GM12864 (cell line): ENCODE measurements around the gene BEND7.

ENCODE experiments used
- DNase-seq: peaks from one replicate; pipeline ENCODE4 v3.0.0-alpha.2; 2011; ENCODE audit warnings: low read depth
- H3K4me3 ChIP-seq: 2 replicates; pipeline ENCODE4 v1.5.1; 2011; ENCODE audit warnings: mild to moderate bottlenecking, low read depth, low read length, control low read depth
- TF ChIP-seq, protein P1 (sequence below): IDR thresholded peaks from 2 replicates; pipeline ENCODE4 v1.5.1; 2011; ENCODE audit warnings: low read depth, mild to moderate bottlenecking, moderate library complexity, low read length, control low read depth, inconsistent platforms; ENCODE audit errors: missing control alignments

The BEND7 gene

DNA sequence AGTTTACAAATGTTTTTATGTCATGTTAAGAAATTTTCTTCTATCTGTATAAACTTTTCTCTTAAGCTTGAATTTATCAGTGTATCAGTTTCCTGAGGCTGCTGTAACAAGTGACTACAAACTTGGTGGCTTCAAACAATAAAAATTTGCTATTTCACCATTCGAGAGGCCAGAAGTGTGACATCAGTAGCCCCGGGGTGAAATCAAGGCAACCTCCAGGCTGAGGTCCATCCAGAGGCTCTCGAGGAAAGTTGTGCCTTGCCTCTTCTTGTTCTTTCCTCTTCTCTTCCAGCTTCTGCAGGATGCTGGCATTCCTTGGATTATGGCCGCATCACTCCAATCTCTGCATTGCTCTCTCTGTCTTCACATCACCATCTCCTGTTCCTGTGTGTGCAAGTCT is 6.5 kb upstream of the BEND7 start:
- DNase-seq: no peak
- TF ChIP-seq, protein P1, sequence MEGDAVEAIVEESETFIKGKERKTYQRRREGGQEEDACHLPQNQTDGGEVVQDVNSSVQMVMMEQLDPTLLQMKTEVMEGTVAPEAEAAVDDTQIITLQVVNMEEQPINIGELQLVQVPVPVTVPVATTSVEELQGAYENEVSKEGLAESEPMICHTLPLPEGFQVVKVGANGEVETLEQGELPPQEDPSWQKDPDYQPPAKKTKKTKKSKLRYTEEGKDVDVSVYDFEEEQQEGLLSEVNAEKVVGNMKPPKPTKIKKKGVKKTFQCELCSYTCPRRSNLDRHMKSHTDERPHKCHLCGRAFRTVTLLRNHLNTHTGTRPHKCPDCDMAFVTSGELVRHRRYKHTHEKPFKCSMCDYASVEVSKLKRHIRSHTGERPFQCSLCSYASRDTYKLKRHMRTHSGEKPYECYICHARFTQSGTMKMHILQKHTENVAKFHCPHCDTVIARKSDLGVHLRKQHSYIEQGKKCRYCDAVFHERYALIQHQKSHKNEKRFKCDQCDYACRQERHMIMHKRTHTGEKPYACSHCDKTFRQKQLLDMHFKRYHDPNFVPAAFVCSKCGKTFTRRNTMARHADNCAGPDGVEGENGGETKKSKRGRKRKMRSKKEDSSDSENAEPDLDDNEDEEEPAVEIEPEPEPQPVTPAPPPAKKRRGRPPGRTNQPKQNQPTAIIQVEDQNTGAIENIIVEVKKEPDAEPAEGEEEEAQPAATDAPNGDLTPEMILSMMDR: no peak
- no peak overlapping the region for H3K4me3 ChIP-seq

DNA sequence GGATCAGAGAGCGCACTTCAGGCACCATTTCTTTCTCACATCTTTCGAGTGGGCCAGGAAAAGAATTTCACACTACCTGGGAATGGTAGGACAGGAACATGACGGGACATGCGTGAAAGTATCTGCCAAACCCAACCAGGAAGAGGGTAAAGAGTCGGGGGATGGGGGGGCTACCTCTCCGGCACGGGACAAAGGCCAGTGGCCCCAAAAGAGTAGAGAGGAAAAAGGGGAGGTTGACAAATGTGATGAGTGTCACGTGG is 830 bp upstream of the BEND7 start:
- TF ChIP-seq, protein P1: no peak
- DNase-seq: no peak
- no peak overlapping the region for H3K4me3 ChIP-seq

DNA sequence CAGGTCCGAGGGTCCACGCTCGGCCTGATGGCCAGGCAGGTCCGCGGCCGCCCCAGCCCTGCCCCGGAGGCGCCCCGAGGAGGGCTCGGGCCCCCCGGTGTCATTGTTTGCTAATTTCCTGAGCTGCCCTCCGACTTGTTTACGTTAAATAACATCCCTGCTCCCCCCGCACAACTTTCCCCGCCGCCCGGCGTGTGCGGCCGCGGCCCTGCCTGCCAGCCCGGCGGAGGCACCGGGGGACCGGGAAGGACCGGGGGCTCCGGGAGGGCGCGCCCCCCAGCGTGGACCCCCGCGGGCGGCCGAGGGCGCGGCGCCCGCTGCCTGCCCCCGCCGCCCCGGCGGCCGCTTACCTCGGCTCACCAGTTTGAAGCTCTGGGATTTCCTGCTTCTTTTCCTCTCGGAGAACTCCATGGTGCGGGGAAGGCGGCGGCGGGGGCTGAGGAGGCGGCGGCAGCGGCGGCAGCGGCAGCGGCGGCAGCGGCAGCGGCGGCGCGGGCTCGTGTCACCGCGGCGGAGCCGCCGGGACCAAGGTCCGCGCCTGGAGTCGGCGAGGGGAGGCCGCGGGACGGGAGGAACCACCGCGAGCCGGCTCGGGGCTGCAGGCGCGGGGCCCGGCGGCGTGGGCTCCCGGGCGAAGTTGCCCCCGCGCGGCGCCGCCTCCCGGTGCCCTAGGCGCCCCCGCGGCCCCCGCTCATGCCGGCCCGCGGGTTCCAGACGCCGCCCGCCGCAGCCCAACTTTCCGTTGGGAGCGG is 515 bp downstream of the BEND7 start:
- TF ChIP-seq, protein P1: no peak
- no peak for DNase-seq
- H3K4me3 ChIP-seq: no peak overlapping the region

DNA sequence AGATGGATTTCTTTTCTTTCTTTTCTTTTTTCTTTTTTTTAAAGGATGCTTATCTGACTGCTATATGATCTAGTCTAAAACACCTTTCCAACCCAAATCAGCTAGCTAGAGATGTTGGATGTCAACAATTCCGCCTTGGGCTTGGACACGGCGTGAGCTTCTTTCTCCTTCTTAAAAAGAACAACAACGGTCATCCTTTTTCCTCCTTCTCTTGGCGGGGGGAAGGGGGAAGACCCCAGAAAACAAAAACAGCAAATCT is 1.0 kb downstream of the BEND7 start:
- TF ChIP-seq, protein P1: no peak
- no peak overlapping the region for H3K4me3 ChIP-seq
- DNase-seq: no peak

- TF ChIP-seq, protein P1: no peak
- no peak for DNase-seq
- no peak overlapping the region for H3K4me3 ChIP-seq
Measured at GRCh38 chr10:13526948-13527863, 1.6 kb downstream of the BEND7 start.

- H3K4me3 ChIP-seq: no peak overlapping the region
- DNase-seq: no peak
- TF ChIP-seq, protein P1: no peak
Measured at GRCh38 chr10:13525663-13526062, 3.2 kb downstream of the BEND7 start.

GRCh38 chr10:13521026-13521425 is 7.8 kb downstream of the BEND7 start:
- no peak for DNase-seq
- no peak overlapping the region for H3K4me3 ChIP-seq
- TF ChIP-seq, protein P1: no peak
